ENCODE data around the gene MACO1.

Gene MACO1

GRCh38 chr1:25536124-25536523 is 105.4 kb downstream of the MACO1 start:
- no peaks in the 10 kb centered on the region for H3K27me3 ChIP-seq (replicated peaks)
- H3K36me3 ChIP-seq (replicated peaks): no peaks in the 10 kb centered on the region
- H3K27ac ChIP-seq: no peak overlapping the region
- TF ChIP-seq CTCF (IDR thresholded peaks at IDR 0.05; ENCODE audit: low read depth, low read length, missing control alignments): no peak
- in situ Hi-C loops (cut with HindIII; ENCODE audit: low pct_ligation_motif_present, low sequenced_read_pairs): no loop called here
- DNase-seq: no peak
- no peak overlapping the region for H3K4me3 ChIP-seq (ENCODE audit: low read depth, low read length)

DNA sequence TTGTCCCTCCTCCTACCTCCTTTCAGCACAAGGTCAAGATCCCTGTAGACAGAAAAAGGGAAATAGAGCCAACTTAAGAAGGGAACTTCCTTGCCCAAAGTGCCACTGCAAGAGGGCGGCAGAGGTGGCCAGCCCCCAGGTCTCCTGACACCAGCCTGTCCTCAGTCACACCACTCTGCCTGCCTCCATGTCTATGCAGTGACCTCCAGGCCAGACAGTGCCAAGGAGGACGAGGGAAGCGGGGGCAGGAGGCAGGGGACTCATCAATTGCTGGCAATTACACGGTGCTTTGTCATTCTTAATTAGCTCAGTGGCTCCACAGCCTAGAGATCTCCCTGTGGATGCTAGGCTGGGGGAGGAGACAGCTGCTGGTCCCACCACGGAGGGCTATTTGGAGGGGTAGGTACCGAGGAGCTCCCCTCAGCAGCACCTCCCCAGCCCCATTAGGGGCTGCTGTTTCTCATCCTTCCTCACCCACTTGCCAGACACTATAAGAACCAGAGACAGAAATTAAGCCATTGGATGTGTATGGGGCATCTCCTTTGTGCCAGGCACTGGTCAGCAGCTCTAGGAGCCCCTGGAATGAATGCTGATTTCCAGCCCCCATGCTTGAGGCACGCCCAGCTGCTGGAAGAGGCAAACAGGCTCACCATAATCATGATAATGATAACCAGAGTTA is 106.6 kb downstream of the MACO1 start:
- no peaks in the 10 kb centered on the region for H3K27me3 ChIP-seq (replicated peaks)
- in situ Hi-C loops (cut with HindIII; ENCODE audit: low pct_ligation_motif_present, low sequenced_read_pairs): no loop called here

GRCh38 chr1:25538191-25538767 is 107.6 kb downstream of the MACO1 start:
- no peak overlapping the region for H3K4me3 ChIP-seq (ENCODE audit: low read depth, low read length)
- TF ChIP-seq CTCF (IDR thresholded peaks at IDR 0.05; ENCODE audit: low read depth, low read length, missing control alignments): no peak
- H3K27ac ChIP-seq: no peak overlapping the region
- DNase-seq: no peak
- H3K27me3 ChIP-seq (replicated peaks): no peaks in the 10 kb centered on the region
- H3K36me3 ChIP-seq (replicated peaks): no peaks in the 10 kb centered on the region
- in situ Hi-C loops (cut with HindIII; ENCODE audit: low pct_ligation_motif_present, low sequenced_read_pairs): no loop called here

More for the DNA sequence above, 106.6 kb downstream of the MACO1 start:
- no peak for TF ChIP-seq CTCF (IDR thresholded peaks at IDR 0.05; ENCODE audit: low read depth, low read length, missing control alignments)
- H3K36me3 ChIP-seq (replicated peaks): no peaks in the 10 kb centered on the region
- no peak overlapping the region for H3K4me3 ChIP-seq (ENCODE audit: low read depth, low read length)
- DNase-seq: no peak
- no peak overlapping the region for H3K27ac ChIP-seq

DNA sequence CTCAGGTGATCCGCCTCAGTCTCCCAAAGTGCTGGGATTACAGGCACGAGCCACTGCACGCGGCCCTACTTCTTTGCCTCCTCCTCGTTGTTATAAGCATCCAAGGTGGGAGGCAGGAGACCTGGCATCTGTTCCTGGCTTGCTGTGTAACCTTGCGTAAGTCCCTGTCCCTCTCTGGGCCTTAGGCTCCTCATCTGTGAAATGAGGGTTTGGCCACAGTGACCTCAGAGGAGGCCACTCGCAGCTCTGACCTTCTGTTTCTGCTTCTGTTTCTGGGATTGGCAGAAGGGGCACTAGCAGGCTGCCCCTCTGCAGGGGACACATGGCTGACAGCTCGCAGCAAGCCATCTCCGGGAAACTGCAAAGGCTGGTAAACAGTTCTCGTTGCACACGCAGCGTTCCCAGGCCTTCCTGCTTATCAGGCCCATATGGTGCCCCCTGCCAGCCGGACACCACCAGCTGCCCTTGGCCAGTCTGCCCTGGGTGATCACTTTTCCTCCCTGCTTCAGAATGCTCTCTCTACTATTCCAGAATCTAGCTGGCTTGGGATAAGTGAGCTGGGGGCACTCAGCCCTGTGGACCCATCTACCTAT is 110.1 kb downstream of the MACO1 start:
- Histone ChIP-seq H3K36me3 (replicated peaks) (no peaks in the 10 kb centered on the region), H3K27ac (no peak overlapping the region), H3K27me3 (replicated peaks) (no peaks in the 10 kb centered on the region), H3K4me3 (ENCODE audit: low read depth, low read length) (no peak overlapping the region)
- in situ Hi-C loops (cut with HindIII; ENCODE audit: low pct_ligation_motif_present, low sequenced_read_pairs): no loop called here
- no peak for TF ChIP-seq CTCF (IDR thresholded peaks at IDR 0.05; ENCODE audit: low read depth, low read length, missing control alignments)
- no peak for DNase-seq

DNA sequence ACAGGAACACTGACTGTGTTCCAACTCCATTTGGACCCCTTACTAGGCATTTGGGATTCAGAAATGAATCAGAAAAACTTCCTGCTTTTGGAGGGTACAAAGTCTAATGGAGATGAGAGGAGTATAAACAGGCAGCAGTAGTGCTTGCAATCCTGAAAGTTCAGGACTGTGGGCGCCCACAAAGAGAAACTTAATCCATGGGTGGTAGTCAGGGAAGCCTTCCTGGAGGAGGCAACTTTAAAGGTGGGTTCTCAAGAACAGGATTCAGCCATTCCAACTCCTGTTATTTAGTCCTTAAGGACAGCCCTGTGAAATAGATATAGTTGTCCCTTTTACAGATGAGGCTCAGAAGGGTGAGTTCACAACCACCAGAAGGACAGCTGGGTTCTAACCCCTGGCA is 110.7 kb downstream of the MACO1 start:
- no peak for DNase-seq
- Histone ChIP-seq H3K36me3 (replicated peaks) (no peaks in the 10 kb centered on the region), H3K4me3 (ENCODE audit: low read depth, low read length) (no peak overlapping the region), H3K27ac (no peak overlapping the region), H3K27me3 (replicated peaks) (no peaks in the 10 kb centered on the region)
- in situ Hi-C loops (cut with HindIII; ENCODE audit: low pct_ligation_motif_present, low sequenced_read_pairs): no loop called here
- no peak for TF ChIP-seq CTCF (IDR thresholded peaks at IDR 0.05; ENCODE audit: low read depth, low read length, missing control alignments)
